ENCODE data around the gene LSAMP. TPM values are rescaled to one million over a fixed set of nuclear protein-coding genes. Genes with fewer than 3 reads are reported as not detected.

LSAMP gene
- total and polyA plus RNA-seq, 2 of the 4 experiments (the other 2 are of a cell fraction), result 7.9 to 8.0 TPM

GRCh38 chr3:115804713-115805119 is 640.6 kb downstream of the LSAMP start:
- Histone ChIP-seq H3K27me3 (ENCODE audit: control insufficient read depth, insufficient read depth, low read length) (no peaks in the 10 kb centered on the region), H3K4ac (ENCODE audit: low read depth, low read length) (peak overlapping the region; percentile 83), H3K27ac (ENCODE audit: insufficient read depth, low read length) (peak overlapping the region; percentile 85), H3K56ac (ENCODE audit: extremely low read depth, insufficient read depth, low read length) (peak overlapping the region; percentile 92), H3K36me3 (ENCODE audit: control insufficient read depth, insufficient read depth, low read length) (peaks cover 2% of the 10 kb centered on the region; the same call in 1 of the 2 replicates), H3K4me2 (ENCODE audit: low read depth, low read length) (peak overlapping the region; percentile 70), H4K8ac (ENCODE audit: low read depth in 2 of 2, low read length in 2 of 2) (peak overlapping the region; percentile 69 to 89; a peak in 3 of 4 replicates), H2AFZ (replicated peaks; ENCODE audit: low read length, poor library complexity) (peak overlapping the region; percentile 75), H3K79me1 (ENCODE audit: low read depth in 1 of 2, low read length in 2 of 2) (no peaks in the 10 kb centered on the region), H3K14ac (replicated peaks; ENCODE audit: low read depth, low read length) (peak overlapping the region; percentile 68), H4K20me1 (ENCODE audit: insufficient read depth, low read length) (no peaks in the 10 kb centered on the region), H2BK5ac (ENCODE audit: low read depth, low read length, poor library complexity, severe bottlenecking) (peak overlapping the region; percentile 99), H3K23ac (ENCODE audit: low read depth, low read length) (peak overlapping the region; percentile 67; the same call in 1 of the 2 replicates), H3K4me3 (ENCODE audit: insufficient read depth, low read depth, low read length) (no peak overlapping the region), H3K9me3 (ENCODE audit: control insufficient read depth, insufficient read depth, low read length) (no peaks in the 10 kb centered on the region), H3K4me1 (ENCODE audit: control insufficient read depth, insufficient read depth, low read length) (peaks cover 19% of the 10 kb centered on the region), H3K9me1 (ENCODE audit: insufficient read depth, low read length) (peaks cover 4% of the 10 kb centered on the region), H3K18ac (ENCODE audit: low read depth, low read length) (peak overlapping the region; percentile 95; the same call in 1 of the 2 replicates), H2AK5ac (ENCODE audit: low read depth, low read length) (no peak overlapping the region), H2BK20ac (ENCODE audit: low read depth, low read length) (peak overlapping the region; percentile 95), H3K9ac (ENCODE audit: low read depth, low read length) (no peak overlapping the region), H4K91ac (ENCODE audit: insufficient read depth, low read depth, low read length) (peak overlapping the region; percentile 83; the same call in 1 of the 2 replicates), H2BK120ac (ENCODE audit: low read depth, low read length) (peak overlapping the region; percentile 90), H2AK9ac (replicated peaks; ENCODE audit: low read depth, low read length, poor library complexity) (no peak overlapping the region), H2BK15ac (ENCODE audit: low read depth, low read length) (peak overlapping the region; percentile 95; the same call in 1 of the 3 replicates), H4K5ac (ENCODE audit: low read depth, low read length) (peak overlapping the region; percentile 90)
- POLR2A ChIA-PET (ENCODE audit: unreplicated experiment), result no interaction called here
- no TSS peak for BruUV-seq (replicated peaks)
- CTCF ChIA-PET, result interaction anchor here (0.8 to 1.2 kb wide), 2 partner anchors 20 to 21 kb away, joined by 3 to 6 read pairs; no protein-coding TSS in a partner anchor
- dilution Hi-C loops (cut with HindIII; ENCODE audit: low sequenced_read_pairs, unreplicated experiment), result no loop called here
- DNase-seq (peak; percentile 93), ATAC-seq (ENCODE audit: low read depth) (peak; percentile 45)
- TF ChIP-seq CTCF (conservative IDR thresholded peaks at IDR 0.05; ENCODE audit: low read depth, low read length) (no peak), NFE2L2 (IDR thresholded peaks at IDR 0.05; ENCODE audit: low read depth, low read length) (peak; percentile 98), RFX5 (IDR thresholded peaks at IDR 0.05; ENCODE audit: low read depth, low read length) (no peak), CEBPB (IDR thresholded peaks at IDR 0.05; ENCODE audit: low read depth, low read length) (peak; percentile 99), MAFK (IDR thresholded peaks at IDR 0.05; ENCODE audit: low read depth, low read length) (peak; percentile 80), SMC3 (IDR thresholded peaks at IDR 0.05; ENCODE audit: low read depth, low read length) (no peak), BHLHE40 (IDR thresholded peaks at IDR 0.05; ENCODE audit: low read depth, low read length) (peak; percentile 70), FOS (IDR thresholded peaks at IDR 0.05; ENCODE audit: low read depth, low read length) (peak; percentile 80; the same call in 1 of the 2 replicates)
- in situ Hi-C loops (cut with MboI; ENCODE audit: low sequenced_read_pairs), result loop anchor here (25.0 kb wide), 2 partner anchors 967 to 1442 kb away; no protein-coding TSS in a partner anchor
- intact Hi-C loops (cut with micrococcal nuclease), result loop anchor here (10.0 kb wide), 1 partner anchor 60 kb away; no protein-coding TSS in a partner anchor
- WGBS, 2 experiments (ENCODE audit: extremely low coverage in 2 of 2, insufficient read length in 1 of 2), result no CpG with 5 or more reads among the region's 2 CpGs
